Measurements from ENCODE around the gene BMPR1A. TPM values are rescaled to one million over a fixed set of nuclear protein-coding genes. Genes with fewer than 3 reads are reported as not detected.

BMPR1A gene
- polyA plus RNA-seq, 10 donors, result 41.3 to 57.3 (median 50.0) TPM

Other genes starting within 250 kb of the BMPR1A start
- 10 to 100 TPM; 22.8 to 32.9 (median 28.9) TPM for gene WAPL, start 234.8 kb upstream of the BMPR1A start, polyA plus RNA-seq (ENCODE audit: insufficient read length in 10 of 10)
- gene OPN4, start 102.1 kb upstream of the BMPR1A start, polyA plus RNA-seq (ENCODE audit: insufficient read length in 10 of 10), result 1 to 10 TPM; 1.3 to 2.9 (median 1.9) TPM
- gene LDB3, start 88.1 kb upstream of the BMPR1A start, polyA plus RNA-seq (ENCODE audit: insufficient read length in 10 of 10), result 100 to 1,000 TPM; 305 to 981 (median 737) TPM
- 10 to 100 TPM; 18.3 to 29.4 (median 20.3) TPM for gene MMRN2, start 201.0 kb downstream of the BMPR1A start, polyA plus RNA-seq (ENCODE audit: insufficient read length in 10 of 10)
- gene SNCG, start 202.0 kb downstream of the BMPR1A start, polyA plus RNA-seq (ENCODE audit: insufficient read length in 10 of 10), result 1 to 10 TPM; 3.2 to 9.9 (median 4.6) TPM
- gene ADIRF, start 211.9 kb downstream of the BMPR1A start, polyA plus RNA-seq (ENCODE audit: insufficient read length in 10 of 10), result 1 to 10 TPM; 2.3 to 6.0 (median 3.6) TPM